DLD1 (cell line): ENCODE measurements around the gene ZC3H13.

Experiments
- in situ Hi-C: cut with HindIII; loops from 2 replicates; pipeline ENCODE4 v1.10.0; 2017; ENCODE audit warnings: low sequenced_read_pairs

Gene ZC3H13

DNA sequence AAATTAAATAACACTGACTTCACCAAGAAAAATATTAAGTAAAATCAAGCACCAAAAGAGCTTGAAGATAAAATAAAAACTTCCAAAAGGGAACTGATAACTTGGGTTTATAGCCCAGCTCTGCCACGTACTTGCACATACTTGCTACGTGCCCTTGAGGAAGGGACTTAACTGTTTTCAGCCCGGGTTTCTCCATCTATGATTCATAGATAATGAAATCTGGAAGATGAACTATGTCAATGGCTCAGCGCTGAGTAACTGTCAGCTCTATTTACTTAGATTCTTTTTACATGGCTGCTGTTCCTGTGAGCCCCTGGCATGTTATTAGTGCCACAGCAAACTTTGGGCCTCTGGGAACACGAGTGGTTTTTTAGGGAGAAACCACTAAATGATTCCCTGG lies 9.6 kb upstream of the ZC3H13 start:
- in situ Hi-C loops = no loop called here

DNA sequence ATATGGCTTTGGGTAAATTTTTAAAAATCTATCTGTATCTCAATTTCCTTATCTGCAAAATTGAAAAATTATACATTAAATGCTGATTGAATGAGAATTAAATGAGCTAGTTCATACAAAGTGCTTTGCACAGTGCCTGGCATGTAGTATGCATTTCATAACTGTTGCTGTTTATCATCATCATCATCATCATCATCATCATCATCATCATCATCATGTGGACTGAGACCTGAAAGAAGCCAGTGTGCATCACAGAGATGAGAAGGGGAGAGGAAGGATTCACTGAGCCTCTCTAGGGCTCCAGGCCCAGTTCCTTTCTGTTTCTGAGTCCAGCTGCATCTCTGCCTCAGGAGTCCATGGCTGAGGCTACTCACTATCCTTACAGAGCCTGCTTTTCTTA lies 6.9 kb upstream of the ZC3H13 start:
- in situ Hi-C loops = no loop called here

DNA sequence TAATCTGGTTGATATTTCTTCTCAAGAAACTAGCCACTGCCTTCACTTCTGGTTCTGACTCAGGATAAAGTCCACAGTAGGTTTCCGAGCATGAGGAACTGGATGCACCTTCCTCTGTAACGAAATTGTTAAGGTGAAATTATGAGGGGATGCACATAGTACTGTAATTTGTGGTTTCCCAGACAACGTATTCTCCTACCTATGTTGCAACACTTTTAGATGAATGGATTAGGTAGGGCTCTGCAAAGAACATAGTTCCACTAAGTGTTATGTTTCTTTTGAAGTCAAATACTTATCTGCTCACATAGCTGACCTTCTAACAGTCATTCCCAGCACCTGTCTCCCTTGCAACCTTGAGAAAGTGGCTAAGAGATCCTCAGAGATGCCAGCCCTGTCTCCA lies 5.7 kb upstream of the ZC3H13 start:
- in situ Hi-C loops = no loop called here

DNA sequence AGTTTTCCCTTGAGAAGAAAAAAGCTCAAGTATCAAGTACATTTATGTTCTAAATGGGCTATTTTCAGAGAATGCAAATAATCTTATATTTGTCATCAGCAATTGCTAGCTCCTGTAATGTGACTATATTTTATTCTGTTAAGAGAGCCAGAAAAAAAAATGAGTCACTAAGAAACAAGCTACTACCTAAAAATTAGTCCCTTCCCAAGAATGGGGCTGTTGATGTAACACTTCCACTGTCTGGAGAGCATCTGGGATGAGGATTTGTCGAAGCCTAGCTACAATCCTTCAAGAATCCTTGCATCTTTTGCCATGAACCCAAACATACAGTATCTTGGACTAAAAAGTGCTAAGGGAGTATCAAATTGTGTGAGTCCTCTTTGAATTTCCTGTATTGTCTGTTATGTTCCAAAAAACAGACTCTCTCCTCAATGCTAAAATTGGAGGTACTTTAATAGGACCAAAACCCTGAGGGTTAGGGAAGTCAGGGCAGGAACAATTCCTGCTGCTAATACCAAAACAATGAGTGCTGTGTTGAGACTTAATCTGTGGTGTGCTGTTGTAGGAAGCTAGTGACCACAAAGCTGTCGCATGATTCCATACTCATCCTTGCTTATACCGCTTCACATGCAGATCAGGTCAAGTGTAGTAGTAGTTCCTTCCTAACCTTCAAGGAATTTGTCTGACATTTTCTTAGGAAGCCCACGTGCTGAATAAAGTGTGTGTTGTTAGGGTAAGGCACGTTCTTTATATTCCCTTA lies 4.9 kb upstream of the ZC3H13 start:
- in situ Hi-C loops = no loop called here

- in situ Hi-C loops = no loop called here
Measured at GRCh38 chr13:46053162-46054012, 841 bp upstream of the ZC3H13 start.

DNA sequence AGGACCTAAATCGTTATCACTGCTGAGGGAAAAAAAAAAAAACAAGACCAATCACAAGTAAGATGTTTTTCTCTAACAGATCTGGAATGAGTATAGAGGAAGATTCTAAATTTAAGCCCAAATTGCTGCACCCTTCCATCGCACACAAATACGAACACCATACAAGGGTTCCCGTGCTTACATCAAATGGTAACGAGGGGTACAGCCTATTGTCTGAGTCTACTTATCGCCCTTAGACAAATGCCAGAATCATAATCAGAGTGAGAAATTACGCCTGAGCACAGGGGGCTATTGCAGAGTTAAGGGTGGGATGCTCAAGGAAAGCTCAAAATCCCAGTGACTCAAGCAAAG lies 603 bp downstream of the ZC3H13 start:
- in situ Hi-C loops = no loop called here

DNA sequence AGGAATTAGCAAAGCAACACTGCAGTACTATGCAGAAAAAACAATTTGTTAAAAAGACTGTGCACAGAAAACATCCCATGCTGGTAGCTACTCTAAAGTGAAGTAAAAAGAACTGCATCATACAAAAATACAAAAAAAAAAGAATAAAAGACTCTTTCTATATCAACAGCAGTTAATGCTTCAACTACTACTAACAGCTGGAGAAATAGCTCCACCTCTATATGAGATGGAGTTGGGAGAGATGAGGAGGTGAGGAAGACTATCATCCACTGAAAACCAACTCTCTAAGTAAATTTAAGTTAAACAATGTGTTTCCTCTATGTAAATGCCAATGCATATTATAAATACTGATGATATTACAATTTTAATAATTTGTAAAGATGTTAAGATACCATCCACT lies 1.8 kb downstream of the ZC3H13 start:
- in situ Hi-C loops = no loop called here

DNA sequence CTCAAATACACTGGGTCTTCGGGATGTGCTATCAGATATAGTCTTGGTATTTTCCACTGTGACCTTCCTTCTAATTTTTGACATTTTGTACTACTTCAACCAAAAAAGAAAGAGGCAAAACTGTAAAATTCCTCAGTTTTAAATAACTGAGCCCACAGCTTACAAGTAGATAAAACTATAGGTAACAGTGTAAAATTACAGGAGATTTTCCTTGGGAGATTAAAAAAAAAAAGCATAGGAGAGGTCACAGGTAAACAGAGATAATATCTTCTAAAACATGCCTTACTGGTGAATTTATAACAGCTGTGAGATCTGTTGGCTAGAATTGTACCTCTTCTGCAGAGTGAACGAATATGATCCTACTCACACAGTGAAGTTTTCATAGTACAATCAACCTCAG lies 7.1 kb downstream of the ZC3H13 start:
- in situ Hi-C loops = no loop called here

- in situ Hi-C loops = no loop called here
Measured at GRCh38 chr13:46043647-46044046, 8.9 kb downstream of the ZC3H13 start.

GRCh38 chr13:46041419-46041839 lies 11.1 kb downstream of the ZC3H13 start:
- in situ Hi-C loops = no loop called here

- in situ Hi-C loops = no loop called here
Measured at GRCh38 chr13:46040763-46041162, 11.8 kb downstream of the ZC3H13 start.

- in situ Hi-C loops = no loop called here
Measured at GRCh38 chr13:46039411-46040182, 12.9 kb downstream of the ZC3H13 start.

- in situ Hi-C loops = no loop called here
Measured at GRCh38 chr13:46038296-46038695, 14.2 kb downstream of the ZC3H13 start.

- in situ Hi-C loops = no loop called here
Measured at GRCh38 chr13:46035066-46035465, 17.5 kb downstream of the ZC3H13 start.

DNA sequence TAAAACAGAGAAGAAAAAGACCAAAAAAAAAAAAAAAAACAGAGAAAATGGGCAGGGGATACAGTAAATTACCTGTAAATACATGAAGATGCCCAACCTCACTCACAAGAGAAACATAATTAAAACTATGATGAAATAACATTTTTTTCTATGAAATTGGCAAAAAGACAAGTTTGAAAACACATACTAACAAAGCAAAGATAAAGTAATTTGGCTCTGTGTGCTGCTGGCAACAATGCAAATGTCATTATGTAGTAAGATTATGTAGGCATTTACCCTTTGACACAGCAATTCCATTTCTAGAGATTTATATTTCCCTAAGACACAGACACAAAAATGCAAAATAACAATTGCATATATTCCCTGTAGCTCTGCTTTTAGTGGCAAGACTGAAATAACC lies 20.2 kb downstream of the ZC3H13 start:
- in situ Hi-C loops = no loop called here

DNA sequence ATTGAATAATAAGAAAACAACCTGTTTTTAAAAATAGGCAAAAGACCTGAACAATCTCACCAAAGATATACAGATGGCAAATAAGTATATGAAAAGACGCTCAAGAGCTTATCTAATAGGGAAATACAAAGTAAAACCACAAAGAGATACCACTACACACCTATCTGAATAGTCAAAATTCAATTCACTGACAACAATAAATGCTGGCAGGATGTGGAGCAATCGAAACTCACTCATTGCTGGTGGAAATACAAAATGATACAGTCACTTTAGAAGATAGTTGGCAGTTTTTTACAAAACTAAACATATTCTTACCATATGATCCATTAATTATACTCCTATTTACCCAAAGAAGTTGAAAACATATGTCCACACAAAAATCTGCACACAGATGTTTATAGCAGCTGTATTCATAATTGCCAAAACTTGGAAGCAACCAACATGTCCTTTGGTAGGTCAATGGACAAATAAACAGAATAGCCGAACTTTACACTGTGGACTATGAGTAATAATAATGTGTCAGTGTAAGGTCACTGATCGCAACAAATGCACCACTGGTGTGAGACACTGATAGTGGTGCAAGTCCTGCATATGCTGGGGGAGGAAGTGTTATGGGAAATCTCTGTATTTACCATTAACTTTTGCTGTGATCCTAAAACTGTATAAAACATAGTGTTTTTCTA lies 20.8 kb downstream of the ZC3H13 start:
- in situ Hi-C loops = no loop called here

DNA sequence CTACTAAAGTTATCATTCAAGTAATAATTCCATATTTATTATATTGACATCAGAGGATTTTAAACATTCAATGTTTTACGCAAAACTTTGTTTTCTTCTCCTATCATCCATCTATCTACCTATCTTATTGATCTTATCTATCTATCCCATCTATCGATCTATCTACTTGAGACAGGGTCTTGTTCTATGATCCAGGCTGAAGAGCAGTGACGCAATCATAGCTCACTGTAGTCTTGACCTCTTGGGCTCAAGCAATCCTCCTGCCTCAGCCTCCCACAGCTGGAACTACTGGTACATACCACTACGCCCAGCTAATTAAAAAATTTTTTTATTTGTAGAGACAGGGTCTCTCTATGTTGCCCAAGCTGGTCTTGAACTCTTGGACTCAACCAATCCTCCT lies 27.4 kb downstream of the ZC3H13 start:
- in situ Hi-C loops = no loop called here

DNA sequence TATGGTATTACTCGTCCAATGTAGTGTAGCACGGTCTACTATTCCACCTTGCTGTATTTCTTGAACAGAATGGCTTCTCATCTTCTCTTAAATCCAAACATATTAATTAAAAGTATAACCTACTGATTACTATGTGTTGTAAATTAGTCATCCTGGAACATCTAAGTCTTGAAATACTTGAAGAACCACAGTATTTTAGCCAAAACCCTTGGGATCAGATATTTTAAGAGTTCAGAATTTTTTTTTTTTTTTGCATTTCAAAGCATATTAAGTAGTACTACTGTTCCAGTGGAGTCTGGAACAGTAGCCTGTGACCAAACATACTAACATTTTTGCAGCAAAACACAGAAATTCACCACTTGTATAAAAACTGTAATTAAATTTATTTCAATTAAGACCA lies 30.1 kb downstream of the ZC3H13 start:
- in situ Hi-C loops = no loop called here

GRCh38 chr13:46016216-46016615 lies 36.3 kb downstream of the ZC3H13 start:
- in situ Hi-C loops = no loop called here

GRCh38 chr13:46015366-46015765 lies 37.2 kb downstream of the ZC3H13 start:
- in situ Hi-C loops = no loop called here

DNA sequence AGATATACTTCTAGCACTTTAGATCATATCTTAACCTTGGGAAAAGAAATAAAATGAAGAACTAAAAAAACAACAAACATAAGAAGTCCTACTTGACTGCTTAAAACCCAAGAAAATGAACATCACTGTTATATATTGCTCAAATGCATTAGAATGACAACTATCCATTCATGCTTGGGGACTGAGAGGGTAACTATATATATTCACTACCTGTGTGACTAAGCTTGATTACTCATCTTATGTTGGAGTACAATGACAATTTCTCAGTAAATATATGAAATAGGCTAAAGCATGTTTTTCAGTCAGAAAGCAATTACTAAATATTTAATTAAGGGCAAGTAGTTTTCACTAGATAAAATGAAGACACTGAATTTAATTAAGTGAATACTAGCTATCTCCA lies 40.1 kb downstream of the ZC3H13 start:
- in situ Hi-C loops = no loop called here
